Measurements from ENCODE around the gene TMEM198.

GRCh38 chr2:219522111-219523030 is 21.5 kb upstream of the TMEM198 start:
- no peak for TF ChIP-seq CTCF (IDR thresholded peaks at IDR 0.05)
- no peak for TF ChIP-seq POLR2A (IDR thresholded peaks at IDR 0.05)
